ENCODE data around the gene NFE2L3. TPM values are rescaled to one million over a fixed set of nuclear protein-coding genes. Genes with fewer than 3 reads are reported as not detected.
"Not testable (repeated sequence)": the region's sequence is repeated elsewhere in the genome, so short reads cannot be mapped to it uniquely, and the experiment has no call there.

The NFE2L3 gene
- total RNA-seq, 1 donor from 2014 or later: 10.3 TPM

DNA sequence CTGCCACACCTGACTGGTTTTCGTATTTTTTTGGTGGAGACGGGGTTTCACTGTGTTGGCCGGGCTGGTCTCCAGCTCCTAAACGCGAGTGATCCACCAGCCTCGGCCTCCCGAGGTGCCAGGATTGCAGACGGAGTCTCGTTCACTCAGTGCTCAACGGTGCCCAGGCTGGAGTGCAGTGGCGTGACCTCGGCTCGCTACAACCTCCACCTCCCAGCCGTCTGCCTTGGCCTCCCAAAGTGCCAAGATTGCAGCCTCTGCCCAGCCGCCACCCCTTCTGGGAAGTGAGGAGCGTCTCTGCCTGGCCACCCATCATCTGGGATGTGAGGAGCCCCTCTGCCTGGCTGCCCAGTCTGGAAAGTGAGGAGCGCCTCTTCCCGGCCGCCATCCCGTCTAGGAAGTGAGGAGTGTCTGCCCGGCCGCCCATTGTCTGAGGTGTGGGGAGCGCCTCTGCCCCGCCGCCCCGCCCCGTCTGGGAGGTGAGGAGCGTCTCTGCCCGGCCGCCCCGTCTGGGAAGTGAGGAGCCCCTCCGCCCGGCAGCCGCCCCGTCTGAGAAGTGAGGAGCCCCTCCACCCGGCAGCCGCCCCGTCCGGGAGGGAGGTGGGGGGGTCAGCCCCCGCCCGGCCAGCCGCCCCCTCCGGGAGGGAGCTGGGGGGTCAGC lies 4.2 kb upstream of the NFE2L3 start:
- not testable (repeated sequence) for DNase-seq (ENCODE audit: low read depth in 2 of 2)

DNA sequence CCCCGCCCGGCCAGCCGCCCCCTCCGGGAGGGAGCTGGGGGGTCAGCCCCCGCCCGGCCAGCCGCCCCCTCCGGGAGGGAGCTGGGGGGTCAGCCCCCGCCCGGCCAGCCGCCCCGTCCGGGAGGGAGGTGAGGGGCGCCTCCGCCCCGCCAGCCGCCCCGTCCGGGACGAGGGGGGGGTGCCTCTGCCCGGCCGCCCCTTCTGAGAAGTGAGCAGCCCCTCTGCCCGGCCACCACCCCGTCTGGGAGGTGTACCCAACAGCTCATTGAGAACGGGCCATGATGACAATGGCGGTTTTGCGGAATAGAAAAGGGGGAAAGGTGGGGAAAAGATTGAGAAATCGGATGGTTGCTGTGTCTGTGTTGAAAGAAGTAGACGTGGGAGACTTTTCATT lies 3.7 kb upstream of the NFE2L3 start:
- DNase-seq (ENCODE audit: low read depth in 2 of 2): not testable (repeated sequence)

DNA sequence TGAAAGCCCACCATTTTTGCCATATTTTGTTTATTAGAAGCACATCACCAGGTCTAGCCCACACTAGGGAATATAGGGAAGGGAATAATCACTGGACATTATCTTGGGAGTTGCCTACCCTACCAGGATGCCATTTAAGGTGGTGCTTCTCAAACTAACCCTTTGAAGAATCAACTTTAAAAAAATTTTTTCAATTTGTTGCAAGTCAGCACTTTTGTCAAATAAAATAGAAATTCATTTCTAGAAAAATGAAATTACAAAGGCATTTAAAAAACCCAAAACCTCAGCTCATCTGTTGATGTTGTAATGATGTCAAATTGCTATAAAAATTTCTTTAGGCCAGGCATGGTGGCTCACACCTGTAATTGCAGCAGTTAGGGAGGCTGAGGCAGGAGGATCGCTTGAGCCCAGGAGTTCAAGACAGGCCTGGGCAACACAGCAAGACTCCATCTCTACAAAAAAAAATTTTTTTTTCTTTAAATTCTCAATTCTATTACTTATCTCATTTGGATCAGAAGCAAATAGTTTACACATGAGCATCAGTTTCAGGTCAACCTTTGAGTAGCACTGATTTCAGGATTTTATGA lies 2.5 kb upstream of the NFE2L3 start:
- DNase-seq (ENCODE audit: low read depth in 2 of 2): no peak

DNA sequence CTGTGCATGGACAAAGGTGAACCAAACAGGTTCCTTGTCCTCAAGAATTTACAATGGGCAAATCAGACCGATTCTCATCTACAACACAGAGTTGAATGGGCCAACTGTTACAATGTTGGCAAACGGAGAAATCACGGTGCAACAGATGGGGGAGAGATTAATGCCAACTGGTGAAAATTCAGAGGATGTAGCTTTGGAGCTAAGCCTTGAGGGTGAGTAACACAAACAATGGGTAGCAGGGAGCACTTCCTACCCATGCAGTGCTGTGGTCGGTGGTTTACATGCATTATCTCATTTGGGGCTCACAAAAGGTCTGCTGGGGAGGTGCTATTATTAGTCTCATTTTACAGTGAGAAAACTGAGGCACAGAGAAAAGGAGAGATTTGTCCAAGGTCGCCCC lies 902 bp upstream of the NFE2L3 start:
- no peak for DNase-seq (ENCODE audit: low read depth in 2 of 2)

DNA sequence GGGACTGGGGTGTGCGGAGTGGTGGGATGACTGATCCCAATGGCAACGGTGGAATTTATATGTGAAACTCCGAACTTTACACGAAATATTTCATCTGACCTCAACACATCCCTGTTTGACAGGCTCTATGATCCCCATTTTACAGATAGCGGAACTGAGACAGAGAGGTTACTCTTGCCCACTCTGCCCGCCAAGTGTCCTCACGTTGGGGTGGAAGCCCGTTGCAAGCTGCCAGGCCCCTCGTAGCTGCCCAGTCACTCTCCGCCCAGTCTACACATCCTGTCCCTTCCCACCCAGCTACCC lies 397 bp upstream of the NFE2L3 start:
- DNase-seq (ENCODE audit: low read depth in 2 of 2): no peak

DNA sequence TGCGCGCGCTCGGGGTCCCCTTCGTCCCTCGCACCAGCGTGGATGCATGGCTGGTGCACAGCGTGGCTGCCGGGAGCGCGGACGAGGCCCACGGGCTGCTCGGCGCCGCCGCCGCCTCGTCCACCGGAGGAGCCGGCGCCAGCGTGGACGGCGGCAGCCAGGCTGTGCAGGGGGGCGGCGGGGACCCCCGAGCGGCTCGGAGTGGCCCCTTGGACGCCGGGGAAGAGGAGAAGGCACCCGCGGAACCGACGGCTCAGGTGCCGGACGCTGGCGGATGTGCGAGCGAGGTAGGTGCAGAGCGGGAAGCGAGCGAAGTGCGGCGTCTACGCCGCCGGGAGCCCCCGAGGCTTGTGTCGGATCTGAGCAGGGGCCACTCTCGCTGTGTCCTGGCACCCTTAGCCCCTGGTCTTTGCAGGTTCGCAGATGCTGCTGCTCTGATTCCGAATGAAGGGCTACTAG lies 813 bp downstream of the NFE2L3 start:
- DNase-seq (ENCODE audit: low read depth in 2 of 2): peak in 1 of 2 donors; percentile 27

DNA sequence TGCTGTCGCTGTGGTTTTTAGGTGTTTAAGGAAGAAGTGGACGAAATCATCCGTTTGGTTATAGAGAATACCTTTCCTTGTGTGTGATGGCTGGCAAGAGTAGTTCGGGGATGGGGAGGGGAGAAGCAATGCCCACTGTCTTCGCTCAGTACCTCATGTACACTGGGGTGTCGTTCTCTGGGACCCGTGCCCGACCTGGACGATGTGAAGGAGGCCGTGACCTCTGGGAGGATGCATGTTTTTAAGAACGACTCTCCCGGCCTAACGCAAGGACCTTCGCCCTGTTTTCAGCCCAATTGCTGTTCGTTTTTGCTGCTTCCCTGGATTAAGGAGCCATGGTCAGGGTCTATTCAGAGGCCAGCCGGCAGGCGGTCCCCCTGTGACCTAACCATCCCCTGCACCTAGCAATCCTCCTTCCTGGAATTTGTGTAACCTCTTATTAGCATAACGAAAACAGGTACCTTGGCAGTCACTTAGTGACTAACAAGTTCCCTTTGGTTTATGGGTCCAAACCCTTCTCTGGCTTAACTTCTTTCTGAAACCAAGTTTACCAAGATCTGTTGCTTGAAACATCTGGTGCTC lies 1.3 kb downstream of the NFE2L3 start:
- no peak for DNase-seq (ENCODE audit: low read depth in 2 of 2)

DNA sequence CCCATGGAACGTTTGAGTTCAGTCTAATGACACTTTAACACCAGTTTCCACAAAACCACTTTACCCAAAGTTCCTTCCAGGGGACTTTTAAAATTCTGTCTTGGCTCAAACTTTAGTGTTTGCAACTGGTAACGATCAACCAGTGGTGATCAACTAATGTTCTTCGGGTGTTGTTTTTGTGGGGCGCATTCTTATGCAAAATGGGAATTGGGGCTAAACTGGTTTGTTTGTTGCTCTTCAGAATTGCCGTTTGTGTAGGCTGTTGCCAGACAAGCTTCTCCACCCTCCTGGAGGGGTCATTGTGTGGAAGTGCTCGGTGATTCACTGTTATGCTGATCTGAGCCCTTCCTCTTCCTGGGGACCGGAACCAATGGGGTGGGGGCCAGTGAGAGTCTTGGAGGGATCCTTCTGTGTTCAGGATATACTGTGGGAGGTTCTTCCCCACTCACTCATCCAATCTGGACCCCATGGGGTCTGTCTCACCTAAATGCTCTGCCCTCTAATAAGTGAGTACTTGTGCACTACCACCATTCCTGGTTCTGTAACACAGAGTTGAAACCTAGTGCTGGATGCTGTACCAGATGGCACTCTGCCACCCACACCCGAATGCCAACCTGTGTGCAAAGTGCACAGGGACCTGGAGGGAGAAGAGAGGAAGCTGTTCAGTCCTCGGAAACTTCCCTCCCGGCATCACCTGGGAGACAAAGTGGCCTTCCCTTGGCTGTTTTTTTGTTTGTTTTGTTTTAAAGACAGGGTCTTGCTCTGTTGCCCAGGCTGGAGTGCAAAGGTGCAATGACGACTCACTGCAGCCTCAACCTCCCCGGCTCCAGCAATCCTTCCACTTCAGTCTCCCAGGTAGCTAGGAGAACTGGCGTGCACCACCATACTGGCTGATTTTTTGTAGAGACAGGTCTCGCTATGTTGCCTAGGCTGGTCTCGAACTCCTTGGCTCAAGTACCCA lies 2.1 kb downstream of the NFE2L3 start:
- DNase-seq (ENCODE audit: low read depth in 2 of 2): peak; percentile 55 to 93

DNA sequence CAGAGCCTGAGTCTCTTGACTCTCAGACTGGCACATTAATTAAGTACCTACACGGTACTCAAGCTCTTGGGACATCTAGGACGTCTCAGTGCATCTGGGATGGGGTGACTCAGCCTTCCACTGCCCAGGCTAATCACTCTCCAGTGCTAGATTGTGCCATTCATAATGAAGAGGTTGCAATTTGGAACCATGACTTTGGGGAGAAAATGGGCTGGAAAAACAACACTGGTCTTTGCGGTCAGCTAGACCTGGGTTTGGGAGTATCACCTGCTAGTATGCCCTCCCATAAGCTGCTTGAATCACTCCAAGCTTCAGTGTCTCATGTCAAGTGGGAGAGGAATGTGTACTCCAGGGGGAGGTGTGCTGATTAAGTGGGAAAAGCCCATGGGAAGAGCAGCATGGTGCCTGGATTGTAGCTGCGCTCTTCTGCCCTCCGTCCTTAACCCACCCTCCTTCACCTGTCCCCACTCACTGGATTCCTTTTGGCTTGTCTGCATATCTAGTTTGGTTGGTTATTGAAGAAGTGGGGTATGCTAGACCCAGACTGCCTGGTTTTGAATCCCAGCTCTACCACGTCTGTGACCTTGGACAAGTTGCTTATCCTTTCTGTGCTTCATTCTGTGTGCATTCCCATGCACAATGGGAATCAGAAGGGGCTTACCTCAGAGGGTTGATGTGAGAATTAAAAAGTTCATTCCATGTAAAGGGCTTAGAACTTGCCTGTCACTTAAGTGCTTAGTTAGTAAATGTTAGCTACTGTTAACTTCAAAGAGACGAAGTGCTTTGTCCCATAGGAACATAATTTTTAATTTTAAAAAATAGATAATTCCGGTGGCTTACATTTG lies 3.8 kb downstream of the NFE2L3 start:
- DNase-seq (ENCODE audit: low read depth in 2 of 2): peak; percentile 38 to 72

DNA sequence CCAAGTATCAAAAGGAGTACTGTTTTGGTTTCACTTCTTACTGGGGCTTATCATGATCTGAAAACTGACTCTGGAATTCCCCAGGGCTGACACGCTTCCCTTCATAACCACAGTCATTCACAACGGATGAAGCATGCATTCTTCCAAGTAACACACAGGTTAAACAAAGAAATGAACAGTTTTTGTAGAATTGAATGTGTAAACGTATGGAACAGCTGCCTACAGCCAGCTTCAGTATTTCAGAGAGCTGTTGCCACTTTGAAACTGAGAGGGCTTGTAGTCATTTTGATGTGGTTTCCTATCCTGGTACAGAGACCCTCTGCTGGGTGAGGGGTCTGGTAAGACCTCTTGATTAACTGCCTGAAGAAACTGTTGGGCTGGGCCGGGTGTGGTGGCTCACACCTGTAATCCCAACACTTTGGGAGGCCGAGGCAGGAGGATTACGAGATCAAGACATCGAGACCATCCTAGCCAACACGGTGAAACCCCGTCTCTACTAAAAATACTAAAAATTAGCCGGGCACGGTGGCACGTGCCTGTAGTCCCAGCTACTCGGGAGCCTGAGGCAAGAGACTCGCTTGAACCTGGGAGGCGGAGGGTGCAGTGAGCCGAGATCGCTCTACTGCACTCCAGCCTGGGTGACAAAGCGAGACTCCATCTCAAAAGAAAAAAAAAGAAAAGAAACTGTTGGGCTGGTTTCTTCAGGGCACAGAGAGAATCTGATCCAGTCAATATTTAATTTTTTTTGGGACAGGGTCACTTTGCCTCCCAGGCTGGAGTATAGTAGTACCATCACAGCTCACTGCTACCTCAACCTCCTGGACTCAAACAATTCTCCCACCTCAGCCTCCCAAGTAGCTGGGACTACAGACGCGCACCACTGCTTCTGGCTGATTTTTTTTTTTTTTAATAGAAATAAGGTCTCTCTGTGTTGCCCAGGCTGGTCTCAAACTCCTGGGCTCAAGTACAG lies 4.7 kb downstream of the NFE2L3 start:
- DNase-seq (ENCODE audit: low read depth in 2 of 2): peak; percentile 91 to 96

DNA sequence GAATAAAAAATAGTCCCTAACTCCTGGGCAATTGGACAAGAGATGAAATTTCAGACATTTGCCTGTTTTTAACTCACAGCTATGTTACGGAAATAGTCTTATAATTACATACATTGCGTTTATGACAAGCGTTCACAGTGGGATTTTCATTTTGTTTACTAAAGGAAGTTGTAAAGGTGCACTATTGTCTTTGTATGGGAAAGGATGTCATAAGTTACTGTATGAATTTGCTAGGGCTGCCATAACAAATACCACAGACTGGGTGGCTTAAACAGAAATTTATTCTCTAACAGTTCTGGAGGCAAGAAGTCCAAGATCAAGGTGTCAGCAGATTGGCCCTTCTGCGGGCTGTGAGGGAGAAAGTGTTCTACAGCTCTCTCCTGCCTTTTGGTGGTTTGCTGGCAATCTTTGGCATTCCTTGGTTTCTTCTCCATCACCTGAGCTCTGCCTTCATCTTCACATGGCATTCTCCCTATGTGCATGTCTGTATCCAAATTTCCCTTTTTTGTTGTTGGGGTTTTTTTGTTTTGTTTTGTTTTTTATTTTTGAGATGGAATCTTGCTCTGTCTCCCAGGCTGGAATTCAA lies 5.6 kb downstream of the NFE2L3 start:
- peak; percentile 19 to 72 for DNase-seq (ENCODE audit: low read depth in 2 of 2)

DNA sequence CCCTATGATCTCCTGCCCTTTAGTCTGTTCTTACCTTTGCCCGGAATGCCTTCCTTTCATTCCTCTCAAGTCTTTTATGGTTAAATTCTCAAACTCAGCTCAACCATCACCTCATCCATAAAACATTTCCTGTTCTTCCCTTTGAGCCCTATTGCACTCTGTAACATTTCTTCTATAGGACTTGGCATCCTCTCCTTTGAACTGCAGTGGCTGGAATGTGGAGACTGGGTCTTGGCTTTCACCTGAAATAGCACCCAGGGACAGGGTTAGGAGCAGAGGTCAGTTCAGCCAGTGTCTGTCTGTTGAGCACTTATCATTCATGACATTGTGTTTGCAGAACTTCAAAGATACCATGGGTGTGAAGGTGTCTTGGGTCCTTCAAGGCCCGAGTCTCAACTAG lies 7.2 kb downstream of the NFE2L3 start:
- peak in 1 of 2 donors; percentile 32 for DNase-seq (ENCODE audit: low read depth in 2 of 2)

DNA sequence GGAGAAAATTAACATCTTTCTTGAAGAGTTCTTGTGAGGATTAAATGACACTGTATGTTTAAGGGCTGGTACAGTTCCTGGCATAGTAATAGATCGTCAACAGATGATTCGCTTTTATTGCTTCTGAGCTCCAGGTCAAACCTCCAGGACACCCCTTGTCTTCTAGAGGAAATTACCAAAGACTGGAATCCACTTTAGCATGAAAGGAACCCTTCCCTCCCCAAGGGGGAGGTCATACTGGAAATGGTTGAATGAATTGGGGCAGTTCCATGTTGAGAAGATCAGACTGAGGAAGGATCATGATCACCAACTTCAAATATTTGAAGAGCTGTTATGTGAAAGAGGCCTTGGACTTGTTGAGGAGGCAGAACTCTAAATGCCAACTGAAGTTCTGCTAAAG lies 8.9 kb downstream of the NFE2L3 start:
- DNase-seq (ENCODE audit: low read depth in 2 of 2): no peak

DNA sequence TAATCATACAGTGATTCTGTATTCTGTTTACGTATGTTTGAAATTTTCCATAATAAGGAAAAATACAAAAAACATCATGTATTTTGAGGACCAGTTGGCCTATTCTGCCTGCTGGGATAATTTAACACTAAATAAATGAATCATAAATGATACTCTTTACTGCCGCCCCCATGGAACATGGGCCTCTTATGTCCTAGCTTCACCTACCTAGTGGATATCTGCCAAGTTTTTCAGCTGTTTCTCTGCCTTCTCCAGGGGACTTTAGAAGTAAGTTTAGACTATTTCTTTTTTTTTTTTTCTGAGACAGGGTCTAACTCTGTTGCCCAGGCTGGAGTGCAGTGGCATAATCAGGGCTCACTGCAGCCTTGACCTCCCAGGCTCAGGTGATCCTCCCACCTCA lies 10.4 kb downstream of the NFE2L3 start:
- no peak for DNase-seq (ENCODE audit: low read depth in 2 of 2)

DNA sequence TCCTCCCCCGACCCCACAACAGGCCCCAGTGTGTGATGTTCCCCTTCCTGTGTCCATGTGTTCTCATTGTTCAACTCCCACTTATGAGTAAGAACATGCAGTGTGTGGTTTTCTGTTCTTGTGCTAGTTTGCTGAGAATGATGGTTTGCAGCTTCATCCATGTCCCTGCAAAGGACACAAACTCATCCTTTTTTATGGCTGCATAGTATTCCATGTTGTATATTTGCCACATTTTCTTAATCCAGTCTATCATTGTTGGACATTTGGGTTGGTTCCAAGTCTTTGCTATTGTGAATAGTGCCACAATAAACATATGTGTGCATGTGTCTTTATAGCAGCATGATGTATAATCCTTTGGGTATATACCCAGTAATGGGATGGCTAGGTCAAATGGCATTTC lies 11.8 kb downstream of the NFE2L3 start:
- not testable (repeated sequence) for DNase-seq (ENCODE audit: low read depth in 2 of 2)

DNA sequence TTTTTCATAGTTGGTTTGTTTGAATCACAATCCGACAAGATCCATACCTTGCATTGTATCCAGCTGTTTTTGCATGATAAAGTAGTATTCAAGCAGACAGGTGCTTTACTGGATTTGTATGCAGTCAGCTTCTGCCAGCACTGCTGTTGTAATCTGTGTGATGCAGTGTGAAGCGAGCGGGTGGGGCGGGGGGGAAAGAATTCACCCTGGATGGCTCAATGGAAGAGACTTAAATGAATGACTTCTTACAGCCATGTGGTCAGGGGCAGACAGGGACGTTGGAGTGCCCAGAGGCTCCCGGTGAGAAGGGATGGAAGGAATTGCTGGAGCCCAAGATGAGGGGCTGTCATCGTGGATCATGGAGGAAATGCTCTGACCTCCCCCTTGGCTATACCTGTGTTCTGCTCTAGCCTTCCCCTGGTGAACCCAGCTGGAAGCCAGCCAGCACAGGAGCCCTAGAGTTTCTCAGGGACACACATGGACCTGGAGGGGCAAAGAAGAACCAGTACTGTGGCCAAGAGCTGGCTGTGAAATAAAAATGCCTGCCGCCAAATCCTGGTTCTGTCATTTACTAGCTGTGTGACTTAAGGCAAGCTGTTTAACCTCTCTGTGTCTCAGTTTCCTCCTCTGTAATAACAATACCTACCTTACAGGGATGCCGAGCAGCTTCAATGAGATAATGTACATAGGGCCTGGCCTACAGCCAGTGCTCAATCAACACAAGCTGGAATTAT lies 14.1 kb downstream of the NFE2L3 start:
- DNase-seq (ENCODE audit: low read depth in 2 of 2): peak in 1 of 2 donors; percentile 69

DNA sequence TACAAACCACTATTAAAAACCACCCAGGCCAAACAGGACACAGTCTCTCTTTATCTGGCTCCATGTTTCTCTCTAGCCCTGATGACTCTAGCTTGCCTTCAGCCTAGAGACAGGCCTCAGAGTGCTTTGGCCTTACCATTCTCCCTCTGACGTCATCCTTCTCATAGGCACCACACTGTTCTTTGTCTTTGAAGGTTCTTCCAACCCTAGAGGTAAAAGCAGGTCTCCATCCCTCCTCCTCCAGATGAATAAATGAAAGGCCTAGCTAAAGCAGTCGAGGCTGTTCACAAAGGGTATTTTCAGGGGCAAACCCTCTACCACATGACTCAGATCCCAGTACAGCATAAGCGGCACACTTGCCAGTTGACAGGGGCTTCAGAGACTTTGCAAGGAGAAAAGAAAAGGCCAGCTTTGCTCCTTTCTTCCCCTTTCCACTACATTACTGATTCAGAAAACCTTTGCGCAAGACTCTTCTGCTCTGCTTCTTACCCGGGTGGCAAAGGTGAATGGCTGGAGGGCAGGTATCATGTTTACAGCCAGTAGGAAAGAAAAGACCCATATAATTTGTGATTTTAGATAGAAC lies 14.8 kb downstream of the NFE2L3 start:
- DNase-seq (ENCODE audit: low read depth in 2 of 2): no peak

DNA sequence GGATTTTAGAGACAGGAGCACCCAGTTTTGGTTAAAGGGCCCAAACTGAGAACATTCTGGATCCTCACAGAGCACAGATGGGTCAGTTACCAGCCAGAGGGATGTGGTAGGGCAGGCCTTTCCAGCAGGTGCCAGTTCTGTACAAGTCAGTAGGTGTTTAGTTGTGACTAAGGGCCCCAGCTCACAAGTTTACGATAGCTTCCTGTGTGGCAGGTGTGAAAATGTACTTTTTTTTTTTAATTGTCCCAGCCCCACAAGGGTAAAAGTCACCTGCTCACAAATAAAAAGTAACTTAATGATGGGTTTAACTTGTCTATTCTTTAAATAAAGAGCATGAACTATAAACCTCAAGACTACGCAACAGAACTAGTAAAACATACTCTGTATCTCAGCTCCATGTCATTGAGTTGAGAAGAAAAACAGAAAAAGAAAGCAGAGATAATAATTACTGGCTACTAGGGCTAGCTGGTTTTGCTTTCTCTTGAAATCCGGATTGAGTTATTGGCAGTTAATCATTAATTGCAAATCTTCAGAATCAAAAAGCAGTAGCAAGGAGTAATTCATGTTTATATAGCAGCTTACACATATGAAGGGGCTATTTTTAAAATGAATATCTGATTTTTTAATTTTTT lies 15.4 kb downstream of the NFE2L3 start:
- no peak for DNase-seq (ENCODE audit: low read depth in 2 of 2)
